Stimulated activated CD8-positive, alpha-beta memory T cell treated with anti-CD3 and anti-CD28 coated beads, Interleukin-12 subunit alpha, Interleukin-12 subunit beta, amount 100 ng/mL, for 24 hours (primary cell): ENCODE results near the gene MARCHF7.
"Not testable (repeated sequence)": the region's sequence is repeated elsewhere in the genome, so short reads cannot be mapped to it uniquely, and the experiment has no call there.

Experiments used
- DNase-seq: peaks from one replicate; pipeline ENCODE4 v3.0.0-alpha.2; 2020; ENCODE audit errors: extremely low read depth

Gene MARCHF7, protein sequence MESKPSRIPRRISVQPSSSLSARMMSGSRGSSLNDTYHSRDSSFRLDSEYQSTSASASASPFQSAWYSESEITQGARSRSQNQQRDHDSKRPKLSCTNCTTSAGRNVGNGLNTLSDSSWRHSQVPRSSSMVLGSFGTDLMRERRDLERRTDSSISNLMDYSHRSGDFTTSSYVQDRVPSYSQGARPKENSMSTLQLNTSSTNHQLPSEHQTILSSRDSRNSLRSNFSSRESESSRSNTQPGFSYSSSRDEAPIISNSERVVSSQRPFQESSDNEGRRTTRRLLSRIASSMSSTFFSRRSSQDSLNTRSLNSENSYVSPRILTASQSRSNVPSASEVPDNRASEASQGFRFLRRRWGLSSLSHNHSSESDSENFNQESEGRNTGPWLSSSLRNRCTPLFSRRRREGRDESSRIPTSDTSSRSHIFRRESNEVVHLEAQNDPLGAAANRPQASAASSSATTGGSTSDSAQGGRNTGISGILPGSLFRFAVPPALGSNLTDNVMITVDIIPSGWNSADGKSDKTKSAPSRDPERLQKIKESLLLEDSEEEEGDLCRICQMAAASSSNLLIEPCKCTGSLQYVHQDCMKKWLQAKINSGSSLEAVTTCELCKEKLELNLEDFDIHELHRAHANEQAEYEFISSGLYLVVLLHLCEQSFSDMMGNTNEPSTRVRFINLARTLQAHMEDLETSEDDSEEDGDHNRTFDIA

DNA sequence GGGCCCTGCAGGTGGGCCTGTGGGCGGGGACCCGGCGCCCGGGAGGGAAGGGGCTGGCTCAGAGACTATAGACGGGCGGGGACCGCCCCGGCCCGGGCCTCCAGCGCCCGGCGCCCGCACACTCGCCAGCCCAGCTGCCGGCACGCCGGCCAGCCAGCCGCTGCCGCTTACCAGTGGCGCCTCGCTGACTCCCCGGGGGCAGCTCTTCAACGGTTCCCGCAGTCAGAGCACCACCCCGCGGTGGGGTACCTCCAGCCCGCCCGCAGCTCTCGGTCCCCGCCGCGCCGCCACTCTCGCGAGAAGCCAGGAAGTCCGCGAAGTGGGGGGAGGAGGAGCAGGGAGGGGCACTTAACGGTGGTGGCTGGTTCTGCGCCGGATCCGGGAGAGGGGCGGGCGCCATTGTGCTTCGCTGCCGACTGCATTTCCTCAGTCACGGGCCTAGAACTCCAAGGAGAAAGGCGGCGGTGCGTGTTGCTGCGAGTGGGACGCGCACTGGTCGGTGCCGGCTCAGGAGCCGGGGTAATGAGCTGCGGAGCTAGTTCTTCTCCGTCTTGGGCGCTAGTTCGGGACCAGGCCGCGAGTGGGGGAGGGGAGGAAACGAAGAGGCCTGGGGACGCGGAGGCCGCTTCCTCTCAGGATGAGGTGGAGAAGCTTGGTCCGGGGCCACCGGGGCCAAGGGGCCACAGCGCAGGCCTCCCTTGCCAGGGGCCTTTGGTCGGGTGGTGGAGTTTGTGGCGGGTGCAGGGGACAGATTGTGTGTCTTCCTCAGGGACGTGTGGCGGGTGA lies at the start of gene MARCHF7:
TSS of gene MARCHF7 (plus strand) at position 364 of the 786 bp plus-strand sequence. CDS start 16,517 bp downstream, outside the sequence.
- DNase-seq, result peak; percentile 95

DNA sequence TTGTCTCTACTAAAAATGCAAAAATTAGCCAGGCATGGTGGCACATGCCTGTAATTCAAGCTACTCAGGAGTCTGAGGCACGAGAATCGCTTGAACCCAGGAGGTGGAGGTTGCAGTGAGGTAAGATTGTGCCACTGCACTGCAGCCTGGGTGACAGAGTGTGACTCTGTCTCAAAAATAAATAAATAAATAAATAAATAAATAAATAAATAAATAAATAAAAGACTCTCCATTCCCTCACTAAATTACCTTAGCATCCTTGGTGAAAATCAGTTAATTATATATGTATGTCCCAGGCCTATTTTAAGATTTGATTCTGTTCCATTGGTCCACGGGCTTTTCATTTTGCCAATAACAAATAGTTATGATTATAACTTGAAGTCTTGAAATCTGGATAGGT lies 44.9 kb upstream of the MARCHF7 start:
- DNase-seq, result not testable (repeated sequence)

GRCh38 chr2:159671047-159671446 lies 41.3 kb upstream of the MARCHF7 start:
- DNase-seq, result no peak

GRCh38 chr2:159677654-159678053 lies 34.7 kb upstream of the MARCHF7 start:
- DNase-seq, result no peak

DNA sequence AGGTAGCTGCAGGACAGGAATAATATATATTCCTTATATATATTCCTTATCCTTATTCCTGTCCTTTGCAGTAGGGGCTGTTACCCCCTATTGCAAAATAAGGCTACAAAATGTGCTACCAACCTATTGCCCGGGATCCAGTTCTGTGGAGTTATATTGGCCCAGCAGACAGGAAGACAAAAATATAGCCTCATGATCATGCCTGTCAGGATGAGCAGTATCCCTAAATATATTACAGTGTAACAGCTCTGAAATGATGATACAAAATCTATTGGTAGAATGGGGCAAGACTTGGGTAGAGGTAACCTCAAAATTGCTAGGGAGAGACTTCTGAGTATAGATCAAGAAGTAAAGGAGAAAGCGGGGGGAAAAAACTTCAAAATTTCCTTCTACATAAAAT lies 31.6 kb upstream of the MARCHF7 start:
- no peak for DNase-seq

DNA sequence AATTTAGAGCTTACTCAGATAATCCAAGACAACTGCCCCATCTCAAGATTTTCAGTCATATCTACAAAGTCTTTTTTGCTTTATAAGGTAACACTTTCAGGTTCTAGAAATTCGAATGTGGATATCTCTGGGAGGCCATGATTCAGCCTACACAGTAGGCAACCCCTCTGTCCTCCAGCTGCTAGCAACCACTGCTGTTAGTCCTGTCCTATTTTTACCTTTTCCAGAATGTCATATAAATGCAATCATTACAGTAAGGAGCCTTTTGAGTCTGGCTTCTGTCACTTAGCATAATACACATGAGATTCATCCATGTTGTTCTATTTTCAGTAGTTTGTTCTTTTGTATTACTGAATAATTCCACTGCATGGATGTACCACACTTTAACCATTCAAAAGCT lies 28.5 kb upstream of the MARCHF7 start:
- DNase-seq, result no peak

DNA sequence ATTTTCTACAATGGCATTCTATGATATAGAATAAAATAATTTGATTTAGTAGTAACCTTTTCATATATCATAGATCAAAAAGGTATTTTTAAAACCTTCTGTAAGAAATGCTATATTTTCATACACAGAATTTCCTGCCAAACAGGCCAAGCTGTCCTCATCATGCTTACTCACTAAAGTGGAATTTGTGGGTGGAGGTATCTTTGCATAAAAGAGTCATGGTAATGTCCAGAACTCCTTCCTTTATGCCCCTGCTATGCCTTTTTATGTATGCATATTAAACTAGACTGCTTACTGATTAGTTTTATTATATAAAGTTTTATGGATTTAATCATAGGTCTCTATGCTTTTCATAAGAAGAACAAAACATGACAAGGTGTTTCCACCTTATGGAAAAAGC lies 27.5 kb upstream of the MARCHF7 start:
- DNase-seq, result no peak

DNA sequence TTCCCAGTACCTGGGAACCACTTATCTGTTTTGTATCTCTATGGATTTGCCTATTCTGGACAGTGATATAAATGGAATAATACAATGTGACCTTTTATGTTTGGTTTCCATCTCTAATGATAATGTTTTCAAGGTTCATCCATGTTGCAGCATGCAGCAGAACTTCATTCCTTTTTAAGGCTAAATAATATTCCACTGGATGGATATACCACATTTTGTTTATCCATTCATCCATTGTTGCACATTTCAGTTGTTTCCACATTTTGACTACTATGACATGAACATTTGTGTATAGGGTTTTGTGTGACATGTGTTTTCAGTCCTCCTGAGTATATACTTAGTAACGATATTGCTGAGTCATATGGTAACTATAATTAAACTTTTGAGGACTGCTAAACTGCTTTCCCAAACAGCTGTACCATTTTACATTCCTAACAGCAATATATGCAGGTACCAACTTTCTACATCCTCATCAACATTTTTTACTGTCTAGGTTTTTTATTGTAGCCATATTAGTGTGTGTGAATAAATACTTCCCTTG lies 17.7 kb upstream of the MARCHF7 start:
- no peak for DNase-seq

DNA sequence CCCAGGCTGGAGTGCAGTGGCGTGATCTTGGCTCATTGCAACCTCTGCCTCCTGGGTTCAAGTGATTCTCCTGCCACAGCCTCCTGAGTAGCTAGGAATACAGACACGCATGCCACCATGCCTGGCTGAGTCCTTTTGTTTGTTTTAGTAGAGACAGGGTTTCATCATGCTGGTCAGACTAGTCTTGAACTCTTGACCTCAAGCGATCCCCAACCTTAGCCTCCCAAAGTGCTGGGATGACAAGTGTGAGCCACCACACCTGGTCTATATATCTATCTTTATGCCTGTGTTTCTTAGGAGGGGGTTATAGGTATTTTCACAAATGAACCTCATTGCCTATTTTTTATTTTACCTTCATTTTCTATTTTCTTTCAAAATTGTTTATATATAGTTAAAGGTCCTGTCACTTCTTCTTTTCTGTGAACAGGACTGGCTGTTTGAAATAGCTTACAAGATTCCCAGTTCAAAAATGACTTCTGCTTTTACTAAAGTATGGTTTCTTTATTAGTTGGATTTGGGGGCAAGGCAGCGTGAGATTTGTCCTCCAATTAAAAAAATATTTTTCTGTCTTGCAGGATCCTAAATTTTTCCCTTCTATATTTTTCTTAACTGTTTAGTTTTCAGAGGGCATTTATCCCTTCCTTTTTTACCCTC lies 16.4 kb upstream of the MARCHF7 start:
- DNase-seq, result no peak

DNA sequence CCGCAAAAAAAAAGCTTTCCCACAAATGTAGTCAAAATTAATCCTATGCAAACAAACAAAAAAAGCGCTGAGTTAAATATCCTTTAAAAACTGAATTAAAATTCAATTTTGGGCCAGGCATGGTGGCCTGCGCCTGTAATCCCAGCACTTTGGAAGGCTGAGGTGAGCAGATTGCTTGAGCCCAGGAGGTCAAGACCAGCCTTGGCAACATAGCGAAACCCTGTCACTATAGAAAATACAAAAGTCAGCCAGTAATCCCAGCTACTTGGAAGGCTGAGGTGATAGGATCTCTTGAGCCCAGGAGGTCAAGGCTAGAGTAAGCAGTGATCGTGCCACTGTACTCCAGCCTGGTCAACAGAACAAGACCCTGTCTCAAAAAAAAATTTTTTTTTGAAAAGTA lies 8.8 kb upstream of the MARCHF7 start:
- no peak for DNase-seq

- DNase-seq, result no peak
Measured at GRCh38 chr2:159706385-159706980, 5.8 kb upstream of the MARCHF7 start.

- DNase-seq, result no peak
Measured at GRCh38 chr2:159708066-159708760, 4.1 kb upstream of the MARCHF7 start.

DNA sequence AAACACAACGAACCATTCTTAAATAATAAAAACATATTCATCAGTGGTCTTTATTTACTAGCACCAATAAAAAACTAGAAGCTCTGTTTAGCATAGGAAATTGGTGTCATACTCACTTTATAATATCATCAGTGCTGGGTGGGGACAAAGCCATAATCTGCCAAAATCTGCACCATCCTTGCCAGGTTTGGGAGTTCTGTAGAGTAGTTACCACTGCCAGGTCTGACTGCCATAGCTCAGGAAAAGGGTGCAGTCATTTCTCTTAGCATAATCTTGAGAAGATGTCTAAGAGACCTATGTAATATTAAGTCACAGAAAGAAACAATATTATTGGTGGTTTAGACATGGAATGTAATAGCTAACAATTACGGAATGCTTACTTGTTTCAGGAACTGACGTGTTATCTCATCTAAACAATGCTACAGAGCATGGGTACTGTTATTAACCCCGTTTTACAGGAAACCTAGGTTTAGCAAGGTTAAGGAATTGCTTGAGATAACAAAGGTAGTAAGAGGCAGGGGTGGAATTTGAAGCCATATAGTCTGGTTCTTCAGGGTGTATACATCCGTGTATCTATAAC lies 1.6 kb upstream of the MARCHF7 start:
- DNase-seq, result no peak

- DNase-seq, result no peak
Measured at GRCh38 chr2:159711562-159712142, 654 bp upstream of the MARCHF7 start.

GRCh38 chr2:159712929-159713420 lies 669 bp downstream of the MARCHF7 start:
- DNase-seq, result no peak

GRCh38 chr2:159713631-159714246 lies 1.4 kb downstream of the MARCHF7 start:
- no peak for DNase-seq

DNA sequence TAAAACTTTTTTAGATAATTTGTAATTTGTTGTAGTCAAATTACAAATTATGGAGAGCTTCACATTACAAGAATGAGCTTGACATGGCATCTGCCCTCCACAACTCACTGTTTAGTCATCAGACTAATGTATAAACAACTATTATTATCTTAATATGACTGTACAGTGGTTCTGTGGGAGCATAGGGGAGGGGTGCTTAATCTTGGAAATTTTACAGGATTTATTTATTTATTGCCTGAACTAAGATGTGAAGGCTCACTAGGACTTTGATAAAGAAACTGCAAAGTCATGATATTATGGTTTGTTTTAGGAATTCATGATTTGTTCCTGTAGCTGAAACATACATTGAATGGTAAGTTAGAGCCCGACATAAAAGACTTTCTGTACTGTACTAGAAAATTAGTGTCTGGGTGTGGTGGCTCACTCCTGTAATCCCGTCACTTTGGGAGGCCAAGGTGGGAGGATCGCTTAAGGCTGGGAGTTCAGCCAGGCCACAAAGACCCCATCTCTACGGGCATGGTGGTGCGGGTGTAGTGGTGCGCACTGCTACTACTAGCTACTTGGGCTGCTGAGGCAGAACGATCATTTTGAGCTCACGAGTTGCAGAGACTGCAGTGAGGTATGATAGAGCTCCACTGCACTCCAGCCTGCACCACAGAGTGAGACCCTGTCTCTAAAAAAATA lies 2.1 kb downstream of the MARCHF7 start:
- no peak for DNase-seq

GRCh38 chr2:159715451-159715850 lies 3.1 kb downstream of the MARCHF7 start:
- DNase-seq, result no peak

DNA sequence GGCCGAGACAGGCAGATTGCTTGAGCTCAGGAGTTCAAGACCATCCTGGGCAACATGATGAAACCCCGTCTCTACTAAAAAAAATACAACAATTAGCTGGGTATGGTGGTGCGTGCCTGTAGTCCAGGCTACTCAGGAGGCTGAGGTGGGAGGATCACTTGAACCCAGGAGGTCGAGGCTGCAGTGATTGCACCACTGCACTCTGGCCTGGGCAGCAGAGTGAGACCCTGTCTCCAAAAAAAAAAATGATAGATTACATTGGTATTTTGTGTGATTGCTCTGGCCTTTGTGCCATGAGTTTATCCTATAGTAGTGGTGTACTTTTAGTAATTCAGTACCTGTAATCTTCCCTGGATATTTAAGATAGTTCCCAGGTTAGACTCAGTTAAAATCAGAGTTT lies 4.1 kb downstream of the MARCHF7 start:
- DNase-seq, result not testable (repeated sequence)
